Tibial nerve (tissue), 4 donors: Measurements from ENCODE around the gene AVPR1B. TPM values are rescaled to one million over a fixed set of nuclear protein-coding genes. Genes with fewer than 3 reads are reported as not detected.

Experiments
- DNase-seq, 2 donors: peaks; one replicate each; pipeline ENCODE4 v3.0.0-alpha.2; 2019; ENCODE audit warnings: low spot score in 2 of 2
- H3K27ac ChIP-seq, 4 donors: fragments of 200-600 bp; sonication (generic) in 3 of 4; one replicate each; pipeline ENCODE4 v1.5.1; 2017 to 2019; ENCODE audit warnings: mild to moderate bottlenecking in 1 of 4
- H3K27me3 ChIP-seq, 2 donors: fragments of 200-600 bp; sonication (generic) in 1 of 2; one replicate each; pipeline versions ENCODE4 v1.5.1 to v1.6.0; 2017 to 2019
- H3K36me3 ChIP-seq, 3 donors: fragments of 200-600 bp; sonication (generic); one replicate each; pipeline ENCODE4 v1.5.1; 2018 to 2019
- H3K4me1 ChIP-seq, 4 donors: fragments of 200-600 bp; sonication (generic) in 3 of 4; one replicate each; pipeline ENCODE4 v1.5.1; 2017 to 2019
- H3K4me3 ChIP-seq, 4 donors: fragments of 200-600 bp; sonication (generic) in 3 of 4; one replicate each; pipeline ENCODE4 v1.5.1; 2017 to 2019; ENCODE audit warnings: mild to moderate bottlenecking in 1 of 4, moderate library complexity in 1 of 4
- H3K9me3 ChIP-seq, 4 donors: fragments of 200-600 bp; sonication (generic) in 3 of 4; one replicate each; pipeline ENCODE4 v1.5.1; 2017 to 2019
- CTCF ChIP-seq, 5 experiments: fragments of 200-600 bp in 3 of 5; fragments of 450-650 bp in 2 of 5; sonication (generic) in 3 of 5; IDR thresholded peaks; one replicate each; pipeline ENCODE4 v1.5.1; 2016 to 2019; ENCODE audit warnings: antibody characterized with exemption in 5 of 5, mild to moderate bottlenecking in 3 of 5, moderate library complexity in 2 of 5
- EP300 ChIP-seq, 2 donors: sonication (generic); formaldehyde crosslinking; IDR thresholded peaks; one replicate each; pipeline ENCODE4 v1.6.1; 2017; ENCODE audit warnings: antibody characterized with exemption in 2 of 2, mild to moderate bottlenecking in 1 of 2
- POLR2A ChIP-seq, 2 donors: fragments of 450-650 bp; IDR thresholded peaks; one replicate each; pipeline ENCODE4 v1.6.1; 2017; ENCODE audit warnings: antibody characterized with exemption in 2 of 2, mild to moderate bottlenecking in 2 of 2, moderate library complexity in 2 of 2
- WGBS, 2 donors: methylation state at CpG; one replicate each; pipeline ENCODE4 v1.1.5; 2018; 5-methylcytosine and 5-hydroxymethylcytosine counted together
- total RNA-seq, 4 donors: library from RNA; depleted of rRNA; stranded (reverse); fragments of >200 nt; gene quantifications; one replicate each; pipeline ENCODE4 v1.1.0, GENCODE V29; 2016

The AVPR1B gene
- total RNA-seq, 4 donors from 2014 or later, result not detected

- no peaks in the 10 kb centered on the region for H3K4me1 ChIP-seq
- no peaks in the 10 kb centered on the region for H3K9me3 ChIP-seq
- H3K4me3 ChIP-seq, result no peak overlapping the region
- peaks cover 0 to 13% of the 10 kb centered on the region in 2 donors for H3K27me3 ChIP-seq
- H3K36me3 ChIP-seq, result no peaks in the 10 kb centered on the region
- 73 to 89% methylated on average over 2 of the region's 2 CpGs for WGBS, 2 donors
- no peak for DNase-seq
- no peak overlapping the region for H3K27ac ChIP-seq
- TF ChIP-seq POLR2A (IDR thresholded peaks at IDR 0.05), result no peak
- TF ChIP-seq EP300 (IDR thresholded peaks at IDR 0.05), result no peak
- TF ChIP-seq CTCF (IDR thresholded peaks at IDR 0.05), result no peak
Observed at GRCh38 chr1:206142770-206143169, 25.6 kb upstream of the AVPR1B start.

GRCh38 chr1:206142011-206142410 is 24.8 kb upstream of the AVPR1B start:
- Histone ChIP-seq H3K4me3 (no peak overlapping the region), H3K27ac (no peak overlapping the region), H3K27me3 (peaks cover 0 to 13% of the 10 kb centered on the region in 2 donors), H3K9me3 (no peaks in the 10 kb centered on the region), H3K36me3 (no peaks in the 10 kb centered on the region), H3K4me1 (no peaks in the 10 kb centered on the region)
- 81 to 87% methylated on average over 3 of the region's 3 CpGs for WGBS, 2 donors
- DNase-seq, result no peak
- TF ChIP-seq EP300 (IDR thresholded peaks at IDR 0.05) (no peak), POLR2A (IDR thresholded peaks at IDR 0.05) (no peak), CTCF (IDR thresholded peaks at IDR 0.05) (no peak)

DNA sequence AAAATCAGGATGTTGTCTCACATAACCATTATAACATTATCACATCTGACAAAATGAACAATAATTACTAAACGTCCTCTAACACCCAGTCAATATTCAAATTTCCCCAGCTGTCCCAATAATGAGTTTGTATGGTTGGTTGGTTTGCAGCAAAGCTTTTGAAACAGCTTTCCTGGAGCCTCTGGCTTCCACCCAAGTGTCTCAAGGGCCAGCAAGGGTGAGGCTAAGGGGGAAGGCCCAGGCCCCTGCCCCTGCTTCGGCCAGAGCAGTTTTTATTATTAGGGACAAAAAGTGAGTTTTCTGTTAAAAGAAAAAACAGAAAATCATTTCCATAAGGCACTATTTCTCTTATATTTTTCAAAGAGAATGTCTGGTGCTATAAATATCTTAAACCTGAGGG is 19.1 kb upstream of the AVPR1B start:
- 16 to 29% methylated on average over 2 of the region's 2 CpGs for WGBS, 2 donors
- no peaks in the 10 kb centered on the region for H3K9me3 ChIP-seq
- no peak for TF ChIP-seq CTCF (IDR thresholded peaks at IDR 0.05)
- TF ChIP-seq EP300 (IDR thresholded peaks at IDR 0.05), result no peak
- no peak for TF ChIP-seq POLR2A (IDR thresholded peaks at IDR 0.05)
- H3K4me3 ChIP-seq, result no peak overlapping the region
- H3K27me3 ChIP-seq, result peaks cover 0 to 4% of the 10 kb centered on the region in 2 donors
- no peak overlapping the region for H3K27ac ChIP-seq
- no peak for DNase-seq
- H3K36me3 ChIP-seq, result no peaks in the 10 kb centered on the region
- no peaks in the 10 kb centered on the region for H3K4me1 ChIP-seq

GRCh38 chr1:206135248-206135647 is 18.1 kb upstream of the AVPR1B start:
- no peak overlapping the region for H3K27ac ChIP-seq
- peaks cover 0 to 4% of the 10 kb centered on the region in 2 donors for H3K27me3 ChIP-seq
- H3K9me3 ChIP-seq, result no peaks in the 10 kb centered on the region
- 76 to 86% methylated on average over 2 of the region's 2 CpGs for WGBS, 2 donors
- H3K36me3 ChIP-seq, result no peaks in the 10 kb centered on the region
- TF ChIP-seq POLR2A (IDR thresholded peaks at IDR 0.05) (no peak), CTCF (IDR thresholded peaks at IDR 0.05) (no peak), EP300 (IDR thresholded peaks at IDR 0.05) (no peak)
- H3K4me1 ChIP-seq, result no peaks in the 10 kb centered on the region
- DNase-seq, result no peak
- no peak overlapping the region for H3K4me3 ChIP-seq

DNA sequence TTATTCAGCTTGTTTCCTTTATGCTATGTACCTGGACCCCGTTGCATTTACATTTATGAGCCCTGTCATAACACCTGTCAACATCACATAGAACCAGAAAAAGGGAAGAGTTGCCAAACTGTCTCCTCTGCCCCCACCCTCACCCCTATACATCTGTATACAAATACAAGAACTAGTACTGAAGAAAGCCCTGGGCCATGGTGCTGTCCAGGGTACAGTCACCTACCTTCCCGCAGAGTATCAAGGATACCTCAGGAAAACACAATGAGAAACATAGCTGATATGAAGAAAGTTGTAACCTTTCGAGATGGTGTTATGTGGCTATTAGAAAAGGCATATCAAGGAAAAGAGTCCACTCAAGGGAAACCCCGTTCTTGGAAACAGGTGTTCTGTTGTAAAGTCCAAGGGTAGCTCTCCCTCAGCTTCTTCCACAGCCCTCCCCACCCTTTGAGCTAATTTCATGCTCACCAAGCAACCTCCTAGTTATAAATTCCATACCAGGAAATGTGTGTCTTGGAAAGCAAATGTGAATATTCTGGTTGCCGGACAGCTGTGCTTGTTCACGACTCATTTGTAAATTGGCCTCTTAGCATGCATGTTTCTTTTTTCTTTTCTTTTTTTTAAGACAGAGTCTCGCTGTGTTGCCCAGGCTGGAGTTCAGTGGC is 16.7 kb upstream of the AVPR1B start:
- 86 to 87% methylated on average over 7 of the region's 7 CpGs for WGBS, 2 donors
- Histone ChIP-seq H3K4me1 (no peaks in the 10 kb centered on the region), H3K27me3 (no peaks in the 10 kb centered on the region), H3K4me3 (no peak overlapping the region), H3K27ac (no peak overlapping the region), H3K36me3 (no peaks in the 10 kb centered on the region), H3K9me3 (no peaks in the 10 kb centered on the region)
- DNase-seq, result no peak
- TF ChIP-seq CTCF (IDR thresholded peaks at IDR 0.05) (no peak), POLR2A (IDR thresholded peaks at IDR 0.05) (no peak), EP300 (IDR thresholded peaks at IDR 0.05) (no peak)
